Stromal cell of bone marrow (primary cell): ENCODE data around the gene HEYL.
"Not testable (repeated sequence)": the region's sequence is repeated elsewhere in the genome, so short reads cannot be mapped to it uniquely, and the experiment has no call there.

Experiments used
- DNase-seq: peaks from one replicate; pipeline ENCODE4 v3.0.0-alpha.2; 2012; ENCODE audit warnings: low read depth

Gene HEYL

GRCh38 chr1:39635871-39636210, 3.6 kb downstream of the HEYL start:
- DNase-seq: no peak

- DNase-seq: no peak
These were observed 4.1 kb downstream of the HEYL start for GRCh38 chr1:39635205-39635870.

GRCh38 chr1:39633422-39633821, 6.0 kb downstream of the HEYL start:
- no peak for DNase-seq

DNA sequence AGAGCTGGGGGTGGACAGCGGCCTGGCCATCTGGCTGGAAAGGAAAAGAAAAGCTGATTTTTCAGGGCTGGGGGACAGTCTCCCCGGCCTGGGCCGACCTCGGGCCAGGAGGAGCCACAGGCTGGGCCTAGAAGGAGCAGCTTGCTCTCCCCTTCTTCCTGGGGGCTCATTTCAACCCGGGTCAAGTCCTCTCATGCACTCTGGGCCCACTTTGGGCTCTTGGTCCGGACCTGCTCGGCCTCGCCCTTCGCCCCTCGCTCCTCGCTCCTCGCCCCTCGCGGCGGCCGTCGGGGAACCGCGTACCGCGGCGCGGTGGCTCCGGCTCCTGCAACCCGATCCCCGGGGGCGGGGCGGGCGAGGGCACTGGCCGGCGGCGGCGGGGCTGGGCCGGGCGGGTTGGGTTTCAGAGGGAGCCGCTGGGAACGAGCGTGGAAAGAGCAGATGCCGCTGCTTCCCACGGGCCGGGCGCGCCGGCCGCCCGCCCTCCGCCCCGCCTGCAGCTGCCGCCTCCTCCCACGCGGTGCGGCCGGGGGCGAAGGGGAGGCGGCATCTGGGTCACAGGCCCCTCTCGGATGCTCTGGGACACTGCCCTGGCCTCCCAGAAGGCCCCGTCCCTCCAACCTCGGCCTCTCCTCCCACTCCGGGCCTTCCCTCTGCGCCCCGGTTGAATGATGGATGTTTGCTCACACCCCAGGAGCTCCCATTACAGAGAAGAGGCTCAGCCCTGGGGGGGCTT, 6.6 kb downstream of the HEYL start:
- DNase-seq: no peak

DNA sequence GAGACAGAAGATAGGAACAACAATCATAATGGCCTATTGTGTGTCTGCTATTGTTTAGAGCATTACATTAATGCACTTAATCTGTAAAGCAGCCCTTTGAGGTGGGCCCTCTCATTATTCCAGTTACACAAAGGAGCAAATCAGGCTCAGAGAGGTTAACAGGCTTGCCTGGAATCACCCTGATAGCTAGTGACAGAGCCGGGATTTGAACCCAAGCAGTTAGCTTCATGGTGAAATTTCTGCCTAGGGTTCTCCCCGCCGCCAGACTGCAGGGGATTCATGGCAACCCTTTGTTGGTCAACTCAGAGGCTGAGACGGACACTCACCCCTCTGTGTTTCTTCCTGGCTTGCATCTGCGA, 7.1 kb downstream of the HEYL start:
- no peak for DNase-seq

- DNase-seq: no peak
These were observed 7.8 kb downstream of the HEYL start for GRCh38 chr1:39631361-39632322.

DNA sequence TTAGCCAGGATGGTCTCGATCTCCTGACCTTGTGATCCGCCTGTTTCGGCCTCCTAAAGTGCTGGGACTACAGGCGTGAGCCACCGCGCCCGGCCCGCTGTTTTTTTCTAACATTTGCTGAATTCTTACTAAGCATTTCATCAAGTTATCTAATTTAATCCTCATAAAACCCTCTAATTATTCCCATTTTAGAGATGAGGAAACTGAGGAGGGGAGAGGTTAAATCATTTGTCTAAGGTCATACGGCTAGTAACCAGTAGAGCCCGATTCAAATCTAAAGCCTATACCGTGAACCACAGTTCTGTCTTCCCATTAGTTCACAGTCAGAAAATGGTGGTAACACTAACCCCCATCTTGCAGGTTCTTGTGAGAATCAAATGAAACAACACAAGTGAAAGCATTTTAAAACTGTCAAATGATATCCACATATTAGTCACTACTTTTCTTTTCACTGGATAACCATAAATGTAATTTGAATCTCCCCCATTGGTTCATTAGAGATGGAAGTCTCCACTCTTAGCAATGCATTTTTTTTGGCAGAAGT, 10.6 kb downstream of the HEYL start:
- no peak for DNase-seq

DNA sequence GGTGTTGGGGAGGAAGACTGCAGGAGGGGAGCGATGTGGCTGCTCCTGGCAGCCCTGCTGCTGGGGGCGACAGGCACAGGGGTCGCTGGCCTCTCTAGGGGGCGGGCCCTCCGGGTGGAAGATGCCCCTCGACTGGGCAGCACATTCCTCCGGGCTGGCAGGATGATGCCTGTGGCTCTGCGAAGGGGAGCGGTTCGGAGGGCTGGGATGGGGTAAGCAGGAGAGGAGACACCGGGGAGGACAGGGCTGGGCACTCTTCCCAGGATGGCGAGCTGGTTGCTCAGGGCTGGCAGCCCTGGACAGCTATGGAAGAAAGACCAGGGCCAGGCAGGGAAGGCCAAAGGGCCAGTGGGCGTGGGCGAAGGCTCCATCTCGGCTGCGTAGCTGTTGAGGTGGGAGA, 12.8 kb downstream of the HEYL start:
- no peak for DNase-seq

DNA sequence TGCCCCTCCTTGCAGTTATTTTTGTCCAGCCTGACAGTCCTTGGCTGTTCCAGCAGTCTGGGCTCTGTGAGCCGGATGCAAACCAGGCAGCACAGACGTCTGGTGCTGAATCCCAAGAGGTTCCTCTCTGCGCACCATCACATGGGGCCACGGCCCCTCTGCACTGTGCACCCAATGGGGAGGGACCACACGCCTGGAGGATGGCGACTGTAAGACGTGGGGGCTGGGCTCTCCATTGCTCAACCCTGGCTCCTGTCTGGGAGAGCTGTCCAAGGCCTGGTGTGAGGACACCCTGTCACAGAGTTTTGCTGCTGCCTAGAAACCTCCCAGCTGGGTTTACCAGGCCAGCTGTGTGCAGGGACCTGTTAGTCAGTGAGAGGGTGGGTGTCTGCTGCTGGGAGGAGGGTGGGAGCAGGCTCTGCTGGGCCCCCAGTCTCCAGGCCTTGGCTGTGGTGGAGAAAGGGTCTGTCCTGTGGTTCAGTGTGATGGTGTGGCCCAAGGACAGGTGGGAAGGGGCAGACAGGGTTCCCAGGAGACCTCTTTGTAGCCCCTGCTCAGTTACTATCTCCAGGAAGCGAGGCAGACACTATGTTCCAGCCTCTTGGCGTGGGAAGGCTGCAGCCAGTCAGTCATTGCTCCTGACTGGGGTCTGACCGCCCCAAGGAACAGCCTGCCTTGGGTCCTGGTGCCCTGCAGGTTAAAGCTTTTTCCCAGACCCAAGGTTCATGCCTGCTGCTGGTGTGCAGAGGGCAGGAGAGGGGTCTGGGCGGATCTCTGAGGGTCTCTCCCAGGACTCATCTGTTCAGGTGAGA, 13.8 kb downstream of the HEYL start:
- DNase-seq: no peak

DNA sequence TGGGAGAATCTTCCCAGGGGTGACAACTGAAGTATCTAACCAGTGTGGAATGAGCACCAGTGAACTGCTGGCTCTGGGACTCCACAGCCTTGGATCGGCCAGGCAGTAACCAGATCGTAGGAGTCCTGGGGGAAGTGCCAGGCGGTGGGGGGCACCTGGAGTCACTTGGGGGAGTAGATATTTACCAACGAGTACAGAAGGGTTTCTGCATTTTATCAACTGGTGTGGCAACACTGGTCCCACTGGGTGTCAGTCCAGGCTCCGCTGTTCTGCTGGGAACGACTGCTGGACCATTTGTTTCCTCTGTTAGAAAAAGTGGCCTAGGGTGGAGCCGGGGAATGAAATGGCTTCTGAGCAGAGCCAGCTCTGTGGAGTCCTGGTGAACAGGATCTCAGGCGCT, 14.4 kb downstream of the HEYL start:
- no peak for DNase-seq

GRCh38 chr1:39623053-39623452, 16.4 kb downstream of the HEYL start:
- DNase-seq: no peak

GRCh38 chr1:39622427-39622826, 17.0 kb downstream of the HEYL start:
- DNase-seq: no peak

- DNase-seq: no peak
These were observed 18.7 kb downstream of the HEYL start for GRCh38 chr1:39620659-39621165.

DNA sequence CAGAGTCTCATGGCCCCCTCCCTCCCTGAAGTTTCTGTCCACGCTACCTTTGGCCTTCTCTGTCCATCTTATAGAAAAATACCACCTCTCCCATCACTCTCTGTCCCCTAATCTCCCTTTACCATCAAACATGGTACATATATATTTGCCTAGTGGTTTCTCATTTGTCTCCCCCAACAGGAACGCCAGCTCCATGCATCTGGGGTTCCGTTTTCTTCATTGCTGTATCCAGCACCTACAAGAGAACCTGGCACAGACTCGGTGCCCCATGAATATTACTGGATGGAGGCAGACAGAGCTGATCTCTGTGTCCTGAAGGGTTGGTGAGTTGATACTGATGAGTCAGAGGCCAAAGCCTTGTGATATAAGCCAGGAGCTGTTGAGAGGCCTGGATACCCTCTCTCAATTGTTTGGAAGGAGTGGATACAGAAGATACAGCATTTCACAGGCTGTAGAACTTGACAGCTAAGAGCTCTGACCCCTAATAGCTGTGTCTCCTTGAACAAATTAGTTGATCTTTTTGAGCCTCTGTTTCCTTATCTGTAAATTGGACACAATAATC, 21.9 kb downstream of the HEYL start:
- DNase-seq: no peak

DNA sequence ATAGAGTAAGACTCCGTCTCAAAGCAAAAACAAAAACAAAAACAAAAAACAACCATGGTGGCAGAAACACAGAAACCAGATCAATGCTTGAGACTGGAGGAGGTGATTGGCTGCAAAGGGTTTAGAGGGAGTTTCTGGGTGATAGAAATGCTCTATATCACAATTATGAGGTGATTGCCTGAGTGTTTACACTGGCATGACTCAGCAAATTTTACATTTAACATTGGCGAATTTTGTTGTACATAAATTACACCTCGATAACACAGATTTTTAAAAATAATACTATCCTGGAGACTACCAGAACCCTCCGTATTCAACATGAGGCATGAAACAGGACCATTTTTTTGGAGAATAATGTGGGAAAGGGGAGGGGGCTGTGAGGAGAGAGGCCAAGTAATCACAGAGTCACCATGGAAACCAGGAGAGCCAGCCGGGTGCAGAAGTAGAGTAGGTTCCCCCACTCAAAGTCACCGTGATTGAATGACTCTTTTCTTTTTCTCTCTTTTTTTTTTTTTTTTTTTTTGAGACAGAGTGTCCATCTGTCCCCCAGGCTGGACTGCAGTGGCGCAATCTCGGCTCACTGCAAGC, 24.3 kb downstream of the HEYL start:
- no peak for DNase-seq

- DNase-seq: no peak
These were observed 25.0 kb downstream of the HEYL start for GRCh38 chr1:39614488-39614887.

GRCh38 chr1:39613250-39613649, 26.2 kb downstream of the HEYL start:
- DNase-seq: no peak

- no peak for DNase-seq
These were observed 29.7 kb downstream of the HEYL start for GRCh38 chr1:39609618-39610331.

GRCh38 chr1:39608921-39609320, 30.5 kb downstream of the HEYL start:
- DNase-seq: no peak

- DNase-seq: not testable (repeated sequence)
These were observed 35.8 kb downstream of the HEYL start for GRCh38 chr1:39603677-39604076.
